Esophagus muscularis mucosa (tissue), 4 donors: ENCODE measurements around the gene USP48. TPM values are rescaled to one million over a fixed set of nuclear protein-coding genes. Genes with fewer than 3 reads are reported as not detected.

Experiments
- DNase-seq: peaks from one replicate; pipeline ENCODE4 v3.0.0-alpha.2; 2017; ENCODE audit errors: extremely low spot score
- H3K27ac ChIP-seq, 4 donors: fragments of 200-600 bp; sonication (generic); replicated peaks in 1 of 4; 1 replicate in 3 of 4; 2 replicates in 1 of 4; pipeline ENCODE4 v1.5.1; 2016 to 2019; ENCODE audit warnings: mild to moderate bottlenecking in 1 of 4
- H3K27me3 ChIP-seq, 4 donors: fragments of 200-600 bp; sonication (generic); one replicate each; pipeline versions ENCODE4 v1.5.1 to v1.6.0; 2016 to 2019
- H3K36me3 ChIP-seq, 4 donors: fragments of 200-600 bp; sonication (generic); one replicate each; pipeline ENCODE4 v1.5.1; 2016 to 2019
- H3K4me1 ChIP-seq, 4 donors: fragments of 200-600 bp; sonication (generic); one replicate each; pipeline ENCODE4 v1.5.1; 2016 to 2019
- H3K4me3 ChIP-seq, 4 donors: fragments of 200-600 bp; sonication (generic); 1 replicate in 2 of 4; 2 replicates in 2 of 4; pipeline ENCODE4 v1.5.1; 2016 to 2019; ENCODE audit warnings: mild to moderate bottlenecking in 4 of 4, moderate library complexity in 1 of 4
- H3K9me3 ChIP-seq, 4 donors: fragments of 200-600 bp; sonication (generic); 1 replicate in 3 of 4; 2 replicates in 1 of 4; pipeline ENCODE4 v1.5.1; 2016 to 2019
- EP300 ChIP-seq: sonication (generic); formaldehyde crosslinking; IDR thresholded peaks from one replicate; pipeline ENCODE4 v1.6.1; 2017; ENCODE audit warnings: antibody characterized with exemption
- POLR2A ChIP-seq: fragments of 450-650 bp; IDR thresholded peaks from one replicate; pipeline ENCODE4 v1.6.1; 2017; ENCODE audit warnings: antibody characterized with exemption, moderate library complexity, mild to moderate bottlenecking, low read depth
- POLR2AphosphoS5 ChIP-seq, 2 donors: sonication (generic); formaldehyde crosslinking; IDR thresholded peaks; one replicate each; pipeline ENCODE4 v1.6.1; 2017; ENCODE audit warnings: antibody characterized with exemption in 2 of 2
- WGBS: methylation state at CpG from one replicate; pipeline ENCODE4 v1.1.5; 2018; 5-methylcytosine and 5-hydroxymethylcytosine counted together
- intact Hi-C: fragments of 100-400 bp; cut with DNase I; formaldehyde crosslinking; loops from one replicate; pipeline ENCODE4 v1.15.1; 2023
- total RNA-seq, 4 donors: library from RNA; depleted of rRNA; stranded (reverse); fragments of >200 nt; gene quantifications; one replicate each; pipeline versions ENCODE4 v1.1.0 to v1.2.1, GENCODE V29; 2016
- TF ChIP-seq, protein P1 (sequence below), 3 experiments: fragments of 200-600 bp in 2 of 3; fragments of 450-650 bp in 1 of 3; sonication (generic) in 2 of 3; IDR thresholded peaks; one replicate each; pipeline ENCODE4 v1.5.1; 2017 to 2019; ENCODE audit warnings: antibody characterized with exemption in 3 of 3, mild to moderate bottlenecking in 2 of 3, moderate library complexity in 1 of 3

The USP48 gene
- total RNA-seq, 4 donors from 2014 or later = 29.3 to 46.5 (median 37.7) TPM

DNA sequence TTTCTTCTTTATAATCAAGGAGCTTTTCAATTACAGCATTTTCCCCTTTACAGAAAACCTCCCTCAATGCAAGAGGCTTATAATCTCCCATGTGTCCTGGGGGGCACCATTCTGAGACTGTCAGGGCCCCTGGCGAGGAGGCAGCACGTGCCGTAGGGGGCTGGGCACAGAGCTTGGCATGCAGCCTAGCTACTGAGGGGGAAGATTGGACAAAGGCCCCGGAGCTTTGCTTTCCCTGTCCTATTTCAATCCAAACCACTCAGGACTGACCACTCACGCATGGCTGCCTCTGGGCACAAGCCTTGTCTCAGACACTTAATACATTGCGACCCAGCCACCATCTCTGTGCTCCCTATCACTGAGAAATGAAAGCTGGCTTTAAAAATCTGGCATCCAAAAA lies 111.0 kb downstream of the USP48 start:
- no peak overlapping the region for H3K4me3 ChIP-seq
- 31% methylated on average over 6 of the region's 6 CpGs for WGBS
- peaks cover 9 to 33% (median 25%) of the 10 kb centered on the region in 4 donors for H3K27me3 ChIP-seq
- TF ChIP-seq, protein P1, sequence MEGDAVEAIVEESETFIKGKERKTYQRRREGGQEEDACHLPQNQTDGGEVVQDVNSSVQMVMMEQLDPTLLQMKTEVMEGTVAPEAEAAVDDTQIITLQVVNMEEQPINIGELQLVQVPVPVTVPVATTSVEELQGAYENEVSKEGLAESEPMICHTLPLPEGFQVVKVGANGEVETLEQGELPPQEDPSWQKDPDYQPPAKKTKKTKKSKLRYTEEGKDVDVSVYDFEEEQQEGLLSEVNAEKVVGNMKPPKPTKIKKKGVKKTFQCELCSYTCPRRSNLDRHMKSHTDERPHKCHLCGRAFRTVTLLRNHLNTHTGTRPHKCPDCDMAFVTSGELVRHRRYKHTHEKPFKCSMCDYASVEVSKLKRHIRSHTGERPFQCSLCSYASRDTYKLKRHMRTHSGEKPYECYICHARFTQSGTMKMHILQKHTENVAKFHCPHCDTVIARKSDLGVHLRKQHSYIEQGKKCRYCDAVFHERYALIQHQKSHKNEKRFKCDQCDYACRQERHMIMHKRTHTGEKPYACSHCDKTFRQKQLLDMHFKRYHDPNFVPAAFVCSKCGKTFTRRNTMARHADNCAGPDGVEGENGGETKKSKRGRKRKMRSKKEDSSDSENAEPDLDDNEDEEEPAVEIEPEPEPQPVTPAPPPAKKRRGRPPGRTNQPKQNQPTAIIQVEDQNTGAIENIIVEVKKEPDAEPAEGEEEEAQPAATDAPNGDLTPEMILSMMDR (IDR thresholded peaks at IDR 0.05) = no peak
- TF ChIP-seq POLR2A = no peak
- H3K27ac ChIP-seq = no peak overlapping the region
- H3K9me3 ChIP-seq = no peaks in the 10 kb centered on the region
- peaks cover 0 to 4% (median 1%) of the 10 kb centered on the region in 4 donors for H3K36me3 ChIP-seq
- intact Hi-C loops = no loop called here
- H3K4me1 ChIP-seq = peaks cover 41 to 54% (median 47%) of the 10 kb centered on the region in 4 donors
- no peak for DNase-seq

DNA sequence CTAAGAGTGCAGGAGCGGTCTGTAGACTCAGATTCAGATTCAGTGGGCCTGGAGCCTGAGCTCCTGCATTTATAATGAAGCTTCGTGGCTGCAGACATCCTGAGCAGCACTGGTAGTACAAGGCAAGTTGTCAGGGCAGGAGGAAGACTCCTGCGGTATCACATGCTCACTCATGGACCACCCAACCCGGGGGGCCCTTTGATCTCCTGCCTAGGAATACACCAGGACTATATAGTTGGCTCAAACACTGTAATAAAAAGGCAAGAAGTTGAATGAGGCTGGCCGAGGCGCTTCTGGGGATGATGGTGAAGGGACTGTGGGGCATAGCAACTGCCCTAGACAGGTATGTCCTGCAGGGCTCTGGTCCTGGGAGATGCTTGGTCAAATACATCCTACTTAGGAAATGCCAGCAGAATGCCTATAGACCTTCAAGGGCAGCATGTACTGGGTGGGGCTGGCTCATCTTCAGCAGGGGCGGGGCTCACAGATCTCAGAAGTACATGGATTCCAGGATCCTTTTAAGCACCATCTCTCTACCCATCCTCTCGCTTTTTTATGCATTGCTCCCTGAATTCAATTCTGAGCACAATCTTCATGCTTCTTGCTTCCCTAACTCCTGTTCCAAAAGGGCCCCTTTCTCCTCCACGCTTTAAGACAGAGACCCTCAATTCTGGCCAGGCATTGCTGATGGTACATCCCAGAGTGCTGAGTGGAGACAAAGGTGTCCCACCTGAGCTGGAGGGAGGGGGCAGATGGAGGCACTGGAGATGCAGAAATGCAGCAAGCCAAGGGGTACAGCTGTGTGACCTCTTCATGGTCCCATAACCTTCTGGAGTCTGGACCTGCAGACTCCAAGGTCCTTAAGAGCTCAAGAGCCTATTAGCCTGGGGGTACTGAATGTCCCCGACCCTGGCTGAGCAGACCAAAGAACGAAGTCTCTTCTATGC lies 111.7 kb downstream of the USP48 start:
- no peak for DNase-seq
- WGBS = 84% methylated on average over 11 of the region's 11 CpGs
- Histone ChIP-seq H3K27ac (no peak overlapping the region), H3K27me3 (peaks cover 9 to 39% (median 28%) of the 10 kb centered on the region in 4 donors), H3K4me1 (peaks cover 41 to 54% (median 47%) of the 10 kb centered on the region in 4 donors), H3K36me3 (no peaks in the 10 kb centered on the region), H3K4me3 (no peak overlapping the region), H3K9me3 (no peaks in the 10 kb centered on the region)
- intact Hi-C loops = no loop called here
- TF ChIP-seq POLR2A (no peak), EP300 (no peak), POLR2AphosphoS5 (IDR thresholded peaks at IDR 0.05) (no peak)
- TF ChIP-seq, protein P1 (IDR thresholded peaks at IDR 0.05) = no peak

DNA sequence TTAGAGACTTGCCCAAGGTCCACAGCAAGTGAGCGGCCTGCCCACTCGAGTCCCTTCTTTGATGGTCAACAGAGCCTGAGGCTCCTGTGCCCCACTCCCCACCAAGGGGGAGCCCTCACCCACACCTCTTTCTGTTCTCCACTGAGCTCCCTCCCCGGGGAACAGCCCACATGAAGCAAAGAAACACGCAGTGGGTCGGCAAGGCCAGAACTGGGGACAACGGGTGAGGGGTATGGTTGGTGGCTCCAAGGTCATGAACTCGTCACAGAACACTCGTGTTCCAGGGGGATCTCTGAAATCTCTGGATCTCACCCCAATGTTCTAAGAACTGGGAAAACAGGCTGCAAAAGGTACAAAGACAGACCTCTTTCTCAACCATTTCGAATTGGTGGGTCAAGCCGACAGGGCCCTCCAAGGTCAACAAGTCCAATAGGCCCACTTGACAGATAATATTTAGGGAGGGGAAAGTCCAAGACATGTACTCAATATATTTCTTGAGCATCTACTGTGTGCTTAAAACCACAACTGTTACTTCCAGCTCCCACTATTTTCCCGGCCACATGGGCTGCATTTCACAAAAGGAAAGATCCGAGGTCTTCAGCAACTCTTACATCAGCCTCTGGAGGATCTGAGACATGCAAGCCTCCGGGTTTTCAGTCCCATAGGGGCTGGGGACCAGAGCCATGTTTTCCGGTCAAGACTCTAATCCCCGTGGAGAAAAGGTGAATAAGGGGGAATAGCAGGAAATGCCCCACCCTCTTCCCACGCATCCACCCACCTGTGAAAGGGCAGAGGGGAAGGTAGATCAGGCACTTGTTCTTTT lies 112.7 kb downstream of the USP48 start:
- H3K9me3 ChIP-seq = no peaks in the 10 kb centered on the region
- H3K36me3 ChIP-seq = no peaks in the 10 kb centered on the region
- no peak for DNase-seq
- WGBS = 67% methylated on average over 16 of the region's 16 CpGs
- peaks cover 46 to 54% (median 48%) of the 10 kb centered on the region in 4 donors for H3K4me1 ChIP-seq
- H3K27me3 ChIP-seq = peaks cover 9 to 49% (median 31%) of the 10 kb centered on the region in 4 donors
- no peak for TF ChIP-seq POLR2AphosphoS5 (IDR thresholded peaks at IDR 0.05)
- TF ChIP-seq, protein P1 (IDR thresholded peaks at IDR 0.05) = no peak
- TF ChIP-seq EP300 = no peak
- no peak for TF ChIP-seq POLR2A
- no peak overlapping the region for H3K27ac ChIP-seq
- intact Hi-C loops = no loop called here
- no peak overlapping the region for H3K4me3 ChIP-seq

DNA sequence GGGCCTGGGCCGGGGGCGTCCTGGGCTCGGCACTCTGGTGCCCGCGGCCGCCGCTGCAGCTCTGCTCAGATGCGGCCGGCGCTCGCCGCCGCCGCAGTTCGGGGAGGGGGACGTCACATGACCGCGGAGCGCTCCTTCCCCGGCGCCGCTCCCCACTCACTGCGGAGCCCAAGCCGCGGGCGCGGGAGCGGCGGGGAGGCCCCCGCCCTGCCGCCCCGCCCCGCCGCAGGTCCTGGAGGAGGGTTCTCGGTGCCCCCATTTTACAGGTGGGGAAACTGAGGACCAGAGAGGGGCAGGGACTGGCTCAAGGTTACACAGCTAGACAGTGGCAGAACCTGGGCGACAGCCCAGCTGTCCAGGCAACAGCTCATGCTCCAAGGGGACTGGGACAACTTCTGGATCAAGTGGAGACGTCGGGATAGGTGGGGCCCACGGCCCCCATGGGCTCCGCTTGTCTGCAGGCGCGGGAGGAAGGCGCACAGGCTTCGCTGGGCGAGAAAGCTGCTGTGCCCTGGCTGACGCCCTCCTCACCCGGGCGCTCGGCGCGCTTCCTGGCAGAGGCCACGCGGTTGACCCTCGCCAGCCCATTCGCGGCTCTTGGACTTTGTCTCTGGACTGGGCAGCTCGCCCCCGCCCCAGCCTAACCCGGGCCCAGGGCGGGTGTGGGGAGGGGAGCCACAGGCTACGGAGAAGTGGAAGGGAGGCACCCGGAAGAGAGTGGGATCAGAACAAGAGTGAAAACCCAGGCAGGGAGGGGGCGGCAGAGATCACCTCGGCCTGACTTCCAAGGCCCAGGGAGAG lies 113.5 kb downstream of the USP48 start, which contains the start of gene RAP1GAP:
Gene RAP1GAP (minus strand): TSS at position 100 of the 801 bp plus-strand sequence. CDS start 49,325 bp downstream, outside the sequence.
- H3K4me1 ChIP-seq = peaks cover 46 to 54% (median 48%) of the 10 kb centered on the region in 4 donors
- no peak within 1 kb of the TSS for H3K27ac ChIP-seq
- TF ChIP-seq, protein P1 (IDR thresholded peaks at IDR 0.05) = no peak
- TF ChIP-seq POLR2A (no peak), EP300 (no peak), POLR2AphosphoS5 (IDR thresholded peaks at IDR 0.05) (no peak)
- H3K36me3 ChIP-seq = no peaks in the 10 kb centered on the region
- intact Hi-C loops = no loop called here
- peak within 1 kb of the TSS; percentile 45 to 53 (median 48) for H3K4me3 ChIP-seq
- no peaks in the 10 kb centered on the region for H3K9me3 ChIP-seq
- no peak for DNase-seq
- peaks cover 9 to 57% (median 31%) of the 10 kb centered on the region in 4 donors for H3K27me3 ChIP-seq
- WGBS = 4% methylated on average over 8 of the region's 64 CpGs
